ENCODE data around the gene EXTL1.

DNA sequence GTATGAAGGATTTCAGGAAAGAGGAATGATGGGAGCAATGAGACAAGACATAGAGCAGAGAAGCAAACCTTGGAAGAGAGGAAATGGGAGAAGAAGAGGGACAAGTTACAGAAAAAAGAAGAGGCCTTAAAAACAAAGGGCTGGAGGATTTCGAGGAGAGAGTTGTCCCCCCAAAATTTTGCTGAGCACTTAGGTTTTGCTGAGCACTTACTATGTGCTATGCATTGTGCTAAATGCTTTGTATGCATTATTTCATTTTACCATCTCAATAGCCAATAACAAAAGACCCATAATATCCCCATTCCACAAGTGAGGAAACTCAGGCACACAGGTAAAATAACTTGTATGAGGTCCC, 48.3 kb downstream of the EXTL1 start:
- TF ChIP-seq, protein P1, sequence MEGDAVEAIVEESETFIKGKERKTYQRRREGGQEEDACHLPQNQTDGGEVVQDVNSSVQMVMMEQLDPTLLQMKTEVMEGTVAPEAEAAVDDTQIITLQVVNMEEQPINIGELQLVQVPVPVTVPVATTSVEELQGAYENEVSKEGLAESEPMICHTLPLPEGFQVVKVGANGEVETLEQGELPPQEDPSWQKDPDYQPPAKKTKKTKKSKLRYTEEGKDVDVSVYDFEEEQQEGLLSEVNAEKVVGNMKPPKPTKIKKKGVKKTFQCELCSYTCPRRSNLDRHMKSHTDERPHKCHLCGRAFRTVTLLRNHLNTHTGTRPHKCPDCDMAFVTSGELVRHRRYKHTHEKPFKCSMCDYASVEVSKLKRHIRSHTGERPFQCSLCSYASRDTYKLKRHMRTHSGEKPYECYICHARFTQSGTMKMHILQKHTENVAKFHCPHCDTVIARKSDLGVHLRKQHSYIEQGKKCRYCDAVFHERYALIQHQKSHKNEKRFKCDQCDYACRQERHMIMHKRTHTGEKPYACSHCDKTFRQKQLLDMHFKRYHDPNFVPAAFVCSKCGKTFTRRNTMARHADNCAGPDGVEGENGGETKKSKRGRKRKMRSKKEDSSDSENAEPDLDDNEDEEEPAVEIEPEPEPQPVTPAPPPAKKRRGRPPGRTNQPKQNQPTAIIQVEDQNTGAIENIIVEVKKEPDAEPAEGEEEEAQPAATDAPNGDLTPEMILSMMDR (IDR thresholded peaks at IDR 0.05) = no peak
- TF ChIP-seq POLR2AphosphoS5 (IDR thresholded peaks at IDR 0.05) = no peak
- no peak for TF ChIP-seq EP300 (IDR thresholded peaks at IDR 0.05)
